HL-60 (cell line): ENCODE data around the gene HS6ST3.

Experiments
- DNase-seq, 2 experiments: peaks; one replicate each; pipeline ENCODE4 v3.0.0-alpha.2; 2010 to 2020; ENCODE audit warnings: low read depth in 1 of 2, low spot score in 1 of 2
- H3K27ac ChIP-seq: fragments of 250-450 bp; sonication (Bioruptor Pico); replicated peaks from 2 replicates; pipeline ENCODE4 v1.5.1; 2020; ENCODE audit warnings: mild to moderate bottlenecking, moderate library complexity
- H3K27me3 ChIP-seq: fragments of 250-450 bp; sonication (Bioruptor Pico); 2 replicates; pipeline ENCODE4 v1.5.1; 2021; ENCODE audit warnings: mild to moderate bottlenecking, moderate library complexity; ENCODE audit not compliant: insufficient read depth, poor library complexity, severe bottlenecking
- H3K4me3 ChIP-seq: replicated peaks from 2 replicates; pipeline ENCODE4 v1.5.1; 2011; ENCODE audit warnings: mild to moderate bottlenecking, control low read depth, low read length; ENCODE audit not compliant: insufficient read depth
- GABPA ChIP-seq: IDR thresholded peaks from 2 replicates; pipeline ENCODE4 v1.6.1; 2012; ENCODE audit warnings: low read depth
- POLR2AphosphoS5 ChIP-seq: IDR thresholded peaks from 2 replicates; pipeline ENCODE4 v1.6.1; 2012; ENCODE audit warnings: low read depth
- REST ChIP-seq: IDR thresholded peaks from 2 replicates; pipeline ENCODE4 v1.6.1; 2012; ENCODE audit warnings: low read depth; ENCODE audit not compliant: insufficient replicate concordance
- SPI1 ChIP-seq: IDR thresholded peaks from 2 replicates; pipeline ENCODE4 v1.6.1; 2012; ENCODE audit warnings: low read depth, mild to moderate bottlenecking, borderline replicate concordance
- TF ChIP-seq, protein P1 (sequence below): IDR thresholded peaks from one replicate; pipeline ENCODE4 v1.5.1; 2011; ENCODE audit warnings: low read length, control low read depth, inconsistent platforms; ENCODE audit not compliant: insufficient read depth

Gene HS6ST3

DNA sequence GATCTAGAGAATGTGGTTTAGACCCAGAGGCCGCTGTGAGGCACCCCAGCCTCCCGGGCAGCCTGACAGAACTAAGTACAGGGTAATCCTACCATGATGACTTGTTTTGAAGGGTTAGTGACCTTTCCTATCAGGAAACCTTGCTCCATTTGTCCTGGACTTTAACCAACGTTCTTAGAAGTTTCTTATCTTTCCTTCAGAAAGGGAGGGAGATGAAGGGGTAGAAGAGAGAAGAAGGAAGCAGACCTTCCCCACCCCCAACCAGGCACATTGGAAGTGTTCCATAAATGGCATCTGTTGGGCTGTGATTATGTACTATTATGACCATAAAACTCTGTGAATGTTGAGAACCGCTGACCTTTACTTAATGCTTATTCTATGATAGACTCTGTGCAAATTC, 720.2 kb downstream of the HS6ST3 start:
- Histone ChIP-seq H3K27me3 (peaks cover 6% of the 10 kb centered on the region), H3K27ac (no peak overlapping the region), H3K4me3 (no peak overlapping the region)
- no peak for TF ChIP-seq SPI1
- TF ChIP-seq, protein P1, sequence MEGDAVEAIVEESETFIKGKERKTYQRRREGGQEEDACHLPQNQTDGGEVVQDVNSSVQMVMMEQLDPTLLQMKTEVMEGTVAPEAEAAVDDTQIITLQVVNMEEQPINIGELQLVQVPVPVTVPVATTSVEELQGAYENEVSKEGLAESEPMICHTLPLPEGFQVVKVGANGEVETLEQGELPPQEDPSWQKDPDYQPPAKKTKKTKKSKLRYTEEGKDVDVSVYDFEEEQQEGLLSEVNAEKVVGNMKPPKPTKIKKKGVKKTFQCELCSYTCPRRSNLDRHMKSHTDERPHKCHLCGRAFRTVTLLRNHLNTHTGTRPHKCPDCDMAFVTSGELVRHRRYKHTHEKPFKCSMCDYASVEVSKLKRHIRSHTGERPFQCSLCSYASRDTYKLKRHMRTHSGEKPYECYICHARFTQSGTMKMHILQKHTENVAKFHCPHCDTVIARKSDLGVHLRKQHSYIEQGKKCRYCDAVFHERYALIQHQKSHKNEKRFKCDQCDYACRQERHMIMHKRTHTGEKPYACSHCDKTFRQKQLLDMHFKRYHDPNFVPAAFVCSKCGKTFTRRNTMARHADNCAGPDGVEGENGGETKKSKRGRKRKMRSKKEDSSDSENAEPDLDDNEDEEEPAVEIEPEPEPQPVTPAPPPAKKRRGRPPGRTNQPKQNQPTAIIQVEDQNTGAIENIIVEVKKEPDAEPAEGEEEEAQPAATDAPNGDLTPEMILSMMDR, result no peak
- TF ChIP-seq REST, result no peak
- no peak for TF ChIP-seq POLR2AphosphoS5
- TF ChIP-seq GABPA, result no peak
- DNase-seq, result no peak

- Histone ChIP-seq H3K27ac (no peak overlapping the region), H3K27me3 (peaks cover 6% of the 10 kb centered on the region), H3K4me3 (no peak overlapping the region)
- TF ChIP-seq POLR2AphosphoS5 (no peak), SPI1 (no peak), REST (no peak), GABPA (no peak)
- TF ChIP-seq, protein P1, result no peak
- no peak for DNase-seq
Measured at GRCh38 chr13:96811049-96811448, 721.1 kb downstream of the HS6ST3 start.

DNA sequence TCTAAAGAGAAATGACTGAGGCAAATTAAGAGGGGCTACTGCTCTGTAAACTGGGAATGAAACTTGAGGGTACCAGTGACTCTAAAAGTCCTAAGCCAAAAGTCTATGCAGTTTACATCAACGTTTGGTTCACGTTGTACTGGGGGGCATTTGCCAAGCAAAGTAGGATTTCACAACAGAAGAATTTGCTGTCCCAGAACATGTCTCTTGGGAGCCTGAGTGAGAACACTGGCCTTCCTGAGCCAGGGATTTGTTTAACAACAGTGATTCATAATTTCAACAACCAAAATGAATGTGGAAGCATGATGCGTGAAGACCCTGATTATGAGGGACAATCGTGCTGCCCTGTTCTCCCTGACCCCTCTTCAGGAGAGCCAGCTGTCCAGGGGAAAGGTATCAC, 726.4 kb downstream of the HS6ST3 start:
- TF ChIP-seq REST (no peak), SPI1 (no peak), POLR2AphosphoS5 (no peak), GABPA (no peak)
- TF ChIP-seq, protein P1, result no peak

More for the DNA sequence above, 726.4 kb downstream of the HS6ST3 start:
- Histone ChIP-seq H3K27me3 (no peaks in the 10 kb centered on the region), H3K27ac (no peak overlapping the region), H3K4me3 (no peak overlapping the region)
- DNase-seq, result no peak
